Heart left ventricle (tissue), 16 donors: Measurements from ENCODE around the gene KRR1. TPM values are rescaled to one million over a fixed set of nuclear protein-coding genes. Genes with fewer than 3 reads are reported as not detected.
"Not testable (repeated sequence)": the region's sequence is repeated elsewhere in the genome, so short reads cannot be mapped to it uniquely, and the experiment has no call there.

Experiments used
- ATAC-seq, 4 donors: fragments of 200-7000 bp; cut with Tn5 transposase; one replicate each; pipeline ENCODE4 v1.9.1; 2020 to 2022; ENCODE audit warnings: moderate library complexity in 4 of 4, mild to moderate bottlenecking in 3 of 4, moderate number of reproducible peaks in 1 of 4
- DNase-seq, 5 donors: peaks; one replicate each; pipeline ENCODE4 v3.0.0-alpha.2; 2020
- H3K27ac ChIP-seq, 12 donors: fragments of 200-600 bp; sonication (generic) in 4 of 12; one replicate each; pipeline versions ENCODE4 v1.5.0 to v1.8.0; 2016 to 2022; ENCODE audit warnings: mild to moderate bottlenecking in 2 of 12
- H3K27me3 ChIP-seq, 9 donors: fragments of 200-600 bp; sonication (generic) in 2 of 9; one replicate each; pipeline versions ENCODE4 v1.5.1 to v1.8.0; 2016 to 2022; ENCODE audit warnings: mild to moderate bottlenecking in 3 of 9
- H3K36me3 ChIP-seq, 9 donors: fragments of 200-600 bp; sonication (generic) in 2 of 9; one replicate each; pipeline versions ENCODE4 v1.5.0 to v1.8.0; 2018 to 2022; ENCODE audit warnings: mild to moderate bottlenecking in 2 of 9
- H3K4me1 ChIP-seq, 12 donors: fragments of 200-600 bp; sonication (generic) in 4 of 12; one replicate each; pipeline versions ENCODE4 v1.5.0 to v1.8.0; 2016 to 2022; ENCODE audit warnings: mild to moderate bottlenecking in 3 of 12
- H3K4me3 ChIP-seq, 12 donors: fragments of 200-600 bp; sonication (generic) in 4 of 12; one replicate each; pipeline versions ENCODE4 v1.5.0 to v1.8.0; 2017 to 2022; ENCODE audit warnings: mild to moderate bottlenecking in 9 of 12, moderate library complexity in 4 of 12
- H3K9me3 ChIP-seq, 12 donors: fragments of 200-600 bp; sonication (generic) in 4 of 12; one replicate each; pipeline versions ENCODE4 v1.5.0 to v1.8.0; 2016 to 2022; ENCODE audit warnings: mild to moderate bottlenecking in 1 of 12
- CTCF ChIP-seq, 12 donors: fragments of 200-600 bp; sonication (generic) in 4 of 12; IDR thresholded peaks; one replicate each; pipeline versions ENCODE4 v1.5.0 to v1.8.0; 2018 to 2022; ENCODE audit warnings: antibody characterized with exemption in 12 of 12, mild to moderate bottlenecking in 5 of 12
- POLR2A ChIP-seq, 2 donors: fragments of 450-650 bp; IDR thresholded peaks; one replicate each; pipeline ENCODE4 v1.6.1; 2017; ENCODE audit warnings: antibody characterized with exemption in 2 of 2, mild to moderate bottlenecking in 2 of 2, moderate library complexity in 2 of 2
- WGBS, 4 donors: extraction: QIAGEN DNeasy Blood & Tissue Kit in 2 of 4; methylation state at CpG; one replicate each; pipeline versions ENCODE4 v1.1.5 to v1.1.7; 2013 to 2018; 5-methylcytosine and 5-hydroxymethylcytosine counted together
- intact Hi-C, 10 donors: fragments of 100-400 bp; cut with DNase I; formaldehyde crosslinking; loops; one replicate each; pipeline versions ENCODE4 v1.11.1 to v1.14.2; 2022
- polyA plus RNA-seq, 2 donors: library from polyadenylated mRNA; stranded (reverse); fragments of 200-250 nt; gene quantifications; one replicate each; pipeline ENCODE4 v1.2.3, GENCODE V29; 2013
- total RNA-seq, 9 donors: library from RNA; depleted of rRNA in 2 of 9; stranded (reverse); fragments of >200 nt in 2 of 9; fragmentation: NEBNext Ultra II Directional in 3 of 9; extraction: Animal tissue kit (Norgen Biotek cat#: 25700) in 3 of 9; gene quantifications; one replicate each; pipeline versions ENCODE4 v1.1.0 to v1.2.4, GENCODE V29; 2016 to 2023
- donor health status: ischemic (EF 13 %, LVEDD 7.1; RV severe dilation, severe dysfunction).
- donor health status: healthy with polysubstance abuse.
- donor health status: DM: no; HTN: yes; CAD: no.
- donor health status: DM: no; HTN: no; CAD: no.
- donor health status: ischemic (EF 25% LVEDD 6.9; RV normal size, moderate dysfunction).
- donor health status: ischemic (EF 25% LVEDD 5.7; RV mildly dilated, moderate dysfunction).
- donor health status: healthy.
- donor health status: DM: yes; HTN: yes; CAD: no.
- donor health status: ischemic (EF 35%, LVEDD 5.7; RV mildly dilated, moderate dysfunction).
- donor health status: nonischemic (EF 11% LVEDD 7.7; RV severe dilation, severe dysfunction).
- donor health status: DM: yes; HTN: yes; CAD: no.
- donor health status: PGD.
- donor health status: ischemic (EF 29% LVEDD 5.4; RV normal size, mild dysfunction).
- donor health status: nonischemic (EF 23%, LVEDD 6.1; RV moderate dilation, normal function).

The KRR1 gene
- total and polyA plus RNA-seq, 11 donors = 9.3 to 42.6 (median 30.5) TPM

GRCh38 chr12:75489187-75489586 is 22.2 kb downstream of the KRR1 start:
- WGBS, 4 donors = 88 to 98% (median 93%) methylated on average over 2 of the region's 2 CpGs
- ATAC-seq (no peak), DNase-seq (no peak)
- H3K27me3 ChIP-seq = no peaks in the 10 kb centered on the region
- no peaks in the 10 kb centered on the region for H3K9me3 ChIP-seq
- peaks cover 0 to 35% (median 0%) of the 10 kb centered on the region in 12 donors for H3K4me1 ChIP-seq
- intact Hi-C loops = loop anchor here in 4 of 10 donors (5.0 to 10.0 kb wide), 3 partner anchors 94 to 797 kb away; partner anchors contain the start of gene GLIPR1L2 (in 3 of the 4)
- TF ChIP-seq POLR2A (IDR thresholded peaks at IDR 0.05) (no peak), CTCF (IDR thresholded peaks at IDR 0.05) (no peak)
- H3K36me3 ChIP-seq = peaks cover 0 to 59% (median 8%) of the 10 kb centered on the region in 9 donors
- H3K27ac ChIP-seq = no peak overlapping the region
- no peak overlapping the region for H3K4me3 ChIP-seq

- H3K27me3 ChIP-seq = no peaks in the 10 kb centered on the region
- no peaks in the 10 kb centered on the region for H3K9me3 ChIP-seq
- no peak overlapping the region for H3K4me3 ChIP-seq
- H3K4me1 ChIP-seq = peaks cover 0 to 41% (median 0%) of the 10 kb centered on the region in 12 donors
- TF ChIP-seq CTCF (IDR thresholded peaks at IDR 0.05) (peak in 8 of 12 donors; percentile 17 to 41 (median 28)), POLR2A (IDR thresholded peaks at IDR 0.05) (no peak)
- intact Hi-C loops = loop anchor here in 4 of 10 donors (5.0 to 10.0 kb wide), 3 partner anchors 94 to 796 kb away; partner anchors contain the start of gene GLIPR1L2 (in 3 of the 4)
- DNase-seq = peak in 1 of 5 donors; percentile 33
- H3K36me3 ChIP-seq = peaks cover 0 to 52% (median 3%) of the 10 kb centered on the region in 9 donors
- peak in 3 of 4 donors; percentile 47 to 72 (median 60) for ATAC-seq
- no peak overlapping the region for H3K27ac ChIP-seq
Measured at GRCh38 chr12:75488553-75488952, 22.9 kb downstream of the KRR1 start.

- Histone ChIP-seq H3K4me3 (no peak overlapping the region), H3K27ac (no peak overlapping the region), H3K27me3 (no peaks in the 10 kb centered on the region), H3K4me1 (peaks cover 0 to 51% (median 0%) of the 10 kb centered on the region in 12 donors), H3K36me3 (peaks cover 0 to 40% (median 0%) of the 10 kb centered on the region in 9 donors), H3K9me3 (no peaks in the 10 kb centered on the region)
- WGBS, 4 donors = 90 to 94% (median 92%) methylated on average over 4 of the region's 4 CpGs
- TF ChIP-seq POLR2A (IDR thresholded peaks at IDR 0.05) = no peak
- no peak for TF ChIP-seq CTCF (IDR thresholded peaks at IDR 0.05)
- no peak for DNase-seq
- ATAC-seq = no peak
- intact Hi-C loops = loop anchor here in 4 of 10 donors (5.0 to 10.0 kb wide), 3 partner anchors 93 to 795 kb away; partner anchors contain the start of gene GLIPR1L2 (in 3 of the 4)
Measured at GRCh38 chr12:75487308-75487707, 24.1 kb downstream of the KRR1 start.

GRCh38 chr12:75484450-75484849 is 27.0 kb downstream of the KRR1 start:
- not testable (repeated sequence) for H3K27me3 ChIP-seq, H3K9me3 ChIP-seq, ATAC-seq, H3K4me3 ChIP-seq, DNase-seq
- Histone ChIP-seq H3K27ac (peak overlapping the region in 2 of 12 donors; percentile 68 to 98), H3K4me1 (peaks cover 0 to 68% (median 0%) of the 10 kb centered on the region in 12 donors), H3K36me3 (peaks cover 0 to 22% (median 0%) of the 10 kb centered on the region in 9 donors)
- 89 to 94% (median 92%) methylated on average over 2 of the region's 2 CpGs for WGBS, 4 donors
- intact Hi-C loops = loop anchor here in 6 of 10 donors (5.0 to 10.0 kb wide), 4 partner anchors 90 to 790 kb away; partner anchors contain the start of genes GLIPR1L2 (in 4 of the 6), CAPS2 (in 2 of the 6) and GLIPR1L1 (in 2 of the 6)
